WTC11 (cell line): ENCODE results near the gene SLC2A11. TPM values are rescaled to one million over a fixed set of nuclear protein-coding genes. Genes with fewer than 3 reads are reported as not detected.
A peak's percentile ranks its signal among the peaks of the same experiment; 100 is the strongest.
"Not testable (repeated sequence)": the region's sequence is repeated elsewhere in the genome, so short reads cannot be mapped to it uniquely, and the experiment has no call there.

Source experiments
- ATAC-seq: fragments of 200-7000 bp; cut with Tn5 transposase; 2 replicates; pipeline ENCODE4 v1.10.0; 2021; ENCODE audit warnings: mild to moderate bottlenecking, moderate library complexity
- CTCF ChIA-PET: fragments of 300-600 bp; sonication (Branson Sonifier 250); formaldehyde crosslinking; loops from one replicate; lab custom pipeline; 2021; ENCODE audit warnings: antibody characterized with exemption; lab: Charles Lee
- POLR2A ChIA-PET: fragments of 350-600 bp; sonication (Branson Sonifier 250); formaldehyde crosslinking; loops from one replicate; lab custom pipeline; 2021; ENCODE audit warnings: antibody characterized with exemption; lab: Charles Lee
- DNase-seq: peaks from one replicate; pipeline ENCODE4 v3.0.0; 2021; ENCODE audit warnings: low spot score
- H3K27ac Mint-ChIP-seq: 2 replicates; pipeline ENCODE4 v1.8.0; 2021; ENCODE audit warnings: mixed read lengths
- H3K27me3 Mint-ChIP-seq: 2 replicates; pipeline ENCODE4 v1.8.0; 2021; ENCODE audit warnings: low read depth, mild to moderate bottlenecking, moderate library complexity, mixed read lengths
- H3K36me3 Mint-ChIP-seq: 2 replicates; pipeline ENCODE4 v1.8.0; 2021; ENCODE audit warnings: mixed read lengths
- H3K4me1 Mint-ChIP-seq: 2 replicates; pipeline ENCODE4 v1.8.0; 2022; ENCODE audit warnings: mixed read lengths
- H3K4me3 Mint-ChIP-seq: 2 replicates; pipeline ENCODE4 v1.8.0; 2021; ENCODE audit warnings: mild to moderate bottlenecking, moderate library complexity, mixed read lengths
- H3K9me3 Mint-ChIP-seq: 2 replicates; pipeline ENCODE4 v1.8.0; 2021; ENCODE audit warnings: mixed read lengths
- ETV6 ChIP-seq: sonication (generic); formaldehyde crosslinking; IDR thresholded peaks from 2 replicates; pipeline ENCODE4 v1.8.1; 2022; ENCODE audit warnings: mild to moderate bottlenecking, missing genetic modification reagents
- FOXJ3 ChIP-seq: sonication (generic); formaldehyde crosslinking; IDR thresholded peaks from 2 replicates; pipeline ENCODE4 v1.9.0; 2021; ENCODE audit warnings: missing genetic modification reagents, mild to moderate bottlenecking, borderline replicate concordance
- GABPB1 ChIP-seq: sonication (generic); formaldehyde crosslinking; IDR thresholded peaks from 2 replicates; pipeline ENCODE4 v1.8.1; 2023; ENCODE audit warnings: mild to moderate bottlenecking, missing genetic modification reagents
- GTF2I ChIP-seq: fragments of 250-450 bp; sonication (Bioruptor Pico); conservative IDR thresholded peaks from 2 replicates; pipeline ENCODE4 v1.4.0; 2021; ENCODE audit warnings: mild to moderate bottlenecking
- KAT7 ChIP-seq: sonication (generic); formaldehyde crosslinking; IDR thresholded peaks from 2 replicates; pipeline ENCODE4 v1.8.1; 2023; ENCODE audit warnings: missing genetic modification reagents, mild to moderate bottlenecking, borderline replicate concordance
- MXD4 ChIP-seq: fragments of 250-450 bp; sonication (Bioruptor Pico); IDR thresholded peaks from 2 replicates; pipeline ENCODE4 v1.8.0; 2021; ENCODE audit warnings: mild to moderate bottlenecking, moderate library complexity, borderline replicate concordance
- RELA ChIP-seq: sonication (generic); formaldehyde crosslinking; IDR thresholded peaks from 2 replicates; pipeline ENCODE4 v1.8.1; 2022; ENCODE audit warnings: missing genetic modification reagents, mild to moderate bottlenecking, borderline replicate concordance
- SMAD3 ChIP-seq: sonication (generic); formaldehyde crosslinking; IDR thresholded peaks from 2 replicates; pipeline ENCODE4 v1.8.0; 2022; ENCODE audit warnings: missing genetic modification reagents, mild to moderate bottlenecking, borderline replicate concordance
- TCF7 ChIP-seq: sonication (generic); formaldehyde crosslinking; IDR thresholded peaks from 2 replicates; pipeline ENCODE4 v1.8.0; 2022; ENCODE audit warnings: mild to moderate bottlenecking, low read depth, missing genetic modification reagents, moderate library complexity
- ZBTB21 ChIP-seq: sonication (generic); formaldehyde crosslinking; IDR thresholded peaks from 2 replicates; pipeline ENCODE4 v1.8.1; 2023; ENCODE audit warnings: mild to moderate bottlenecking, missing genetic modification reagents, borderline replicate concordance
- ZNF138 ChIP-seq: sonication (generic); formaldehyde crosslinking; conservative IDR thresholded peaks from 2 replicates; pipeline ENCODE4 v1.8.1; 2022; ENCODE audit warnings: mild to moderate bottlenecking, moderate library complexity, missing genetic modification reagents
- ZNF263 ChIP-seq: sonication (generic); formaldehyde crosslinking; IDR thresholded peaks from 2 replicates; pipeline ENCODE4 v1.8.1; 2022; ENCODE audit warnings: low read depth, mild to moderate bottlenecking, moderate library complexity, missing genetic modification reagents
- ZNF423 ChIP-seq: fragments of 250-450 bp; sonication (Bioruptor Pico); IDR thresholded peaks from 2 replicates; pipeline ENCODE4 v2.1.2; 2022; ENCODE audit warnings: mild to moderate bottlenecking, moderate library complexity
- total RNA-seq: library from RNA; stranded (reverse); gene quantifications from 3 replicates; pipeline ENCODE4 v1.2.3, GENCODE V29; 2021
- TF ChIP-seq, protein P1 (sequence below): fragments of 250-450 bp; sonication (Bioruptor Pico); IDR thresholded peaks from 2 replicates; pipeline ENCODE4 v1.8.0; 2021; ENCODE audit warnings: mild to moderate bottlenecking
- TF ChIP-seq, protein P2 (sequence below): sonication (generic); formaldehyde crosslinking; IDR thresholded peaks from 2 replicates; pipeline ENCODE4 v1.8.1; 2022; ENCODE audit warnings: mild to moderate bottlenecking, missing genetic modification reagents, moderate library complexity, borderline replicate concordance
- TF ChIP-seq, protein P3 (sequence below): sonication (generic); formaldehyde crosslinking; IDR thresholded peaks from 2 replicates; pipeline ENCODE4 v1.8.0; 2022; ENCODE audit warnings: mild to moderate bottlenecking, missing genetic modification reagents
- TF ChIP-seq, protein P4 (sequence below): sonication (generic); formaldehyde crosslinking; IDR thresholded peaks from 2 replicates; pipeline ENCODE4 v1.8.1; 2023; ENCODE audit warnings: mild to moderate bottlenecking, missing genetic modification reagents
- TF ChIP-seq, protein P5 (sequence below): sonication (generic); formaldehyde crosslinking; IDR thresholded peaks from 2 replicates; pipeline ENCODE4 v1.8.1; 2022; ENCODE audit warnings: mild to moderate bottlenecking, moderate library complexity, missing genetic modification reagents

SLC2A11 gene
- total RNA-seq, 1 experiment from 2014 or later = 19.9 TPM

DNA sequence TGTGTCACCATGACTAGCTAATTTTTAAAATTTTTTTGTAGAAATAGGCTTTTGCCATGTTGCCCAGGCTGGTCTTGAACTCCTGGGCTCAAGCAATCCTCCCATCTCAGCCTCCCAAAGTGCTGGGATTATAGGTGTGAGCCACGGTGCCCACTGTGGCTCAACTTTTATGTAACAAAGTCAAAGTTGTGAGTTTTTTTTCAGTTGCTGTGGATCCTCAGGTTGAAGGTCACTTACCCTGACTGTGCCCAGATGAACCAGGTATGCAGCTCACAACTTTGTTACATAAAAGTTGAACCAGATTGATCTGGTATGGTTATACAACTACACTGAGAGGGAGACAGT, 62.6 kb downstream of the SLC2A11 start:
- ChIA-PET POLR2A (interaction anchor here (0.6 kb wide), 1 partner anchor 193 kb away, joined by 4 read pairs; no protein-coding TSS in a partner anchor), CTCF (interaction anchor here (0.6 to 1.8 kb wide), 4 partner anchors 10 to 1520 kb away, joined by 3 to 11 read pairs (median 6); partner anchors contain the start of gene MIF)
- ATAC-seq = not testable (repeated sequence)

DNA sequence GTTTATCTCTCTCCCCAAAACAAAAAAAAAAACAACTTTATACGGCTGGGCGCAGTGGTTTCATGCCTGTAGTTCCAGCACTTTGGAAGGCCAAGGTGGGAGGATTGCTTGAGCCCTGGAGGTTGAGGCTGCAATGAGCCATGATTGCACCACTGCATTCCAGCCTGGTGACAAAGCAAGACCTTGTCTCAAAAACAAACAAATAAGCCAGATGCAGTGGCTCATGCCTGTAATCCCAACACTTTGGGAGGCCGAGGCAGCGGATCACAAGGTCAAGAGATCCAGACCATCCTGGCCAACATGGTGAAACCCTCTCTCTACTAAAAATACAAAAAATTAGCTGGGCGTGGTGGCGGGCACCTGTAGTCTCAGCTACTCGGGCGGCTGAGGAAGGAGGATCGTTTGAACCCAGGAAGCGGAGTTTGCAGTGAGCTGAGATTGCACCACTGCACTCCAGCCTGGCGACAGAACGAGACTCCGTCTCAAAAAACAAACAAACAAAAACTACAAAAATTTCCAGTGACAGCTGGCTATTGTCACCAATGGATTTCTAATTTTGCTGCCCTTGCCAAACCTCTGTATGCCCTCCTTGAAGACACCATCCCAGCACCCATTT, 64.0 kb downstream of the SLC2A11 start:
- peaks cover 23% of the 10 kb centered on the region for H3K9me3 Mint-ChIP-seq
- TF ChIP-seq GABPB1 = peak; percentile 87
- TF ChIP-seq, all 79 proteins: peak for 1; not testable (repeated sequence) for 78
- H3K27me3 Mint-ChIP-seq = peaks cover 34% of the 10 kb centered on the region
- H3K27ac Mint-ChIP-seq, ATAC-seq, DNase-seq, H3K4me1 Mint-ChIP-seq, POLR2A ChIA-PET, H3K4me3 Mint-ChIP-seq: not testable (repeated sequence)
- H3K36me3 Mint-ChIP-seq = peaks cover 12% of the 10 kb centered on the region
- CTCF ChIA-PET = interaction anchor here (1.2 kb wide), 1 partner anchor 8 kb away, joined by 4 read pairs; no protein-coding TSS in a partner anchor

More for the DNA sequence above, 62.6 kb downstream of the SLC2A11 start:
- Mint-ChIP-seq H3K9me3 (peaks cover 13% of the 10 kb centered on the region), H3K27me3 (peaks cover 35% of the 10 kb centered on the region)
- DNase-seq, H3K4me1 Mint-ChIP-seq, H3K36me3 Mint-ChIP-seq, H3K27ac Mint-ChIP-seq, H3K4me3 Mint-ChIP-seq: not testable (repeated sequence)

DNA sequence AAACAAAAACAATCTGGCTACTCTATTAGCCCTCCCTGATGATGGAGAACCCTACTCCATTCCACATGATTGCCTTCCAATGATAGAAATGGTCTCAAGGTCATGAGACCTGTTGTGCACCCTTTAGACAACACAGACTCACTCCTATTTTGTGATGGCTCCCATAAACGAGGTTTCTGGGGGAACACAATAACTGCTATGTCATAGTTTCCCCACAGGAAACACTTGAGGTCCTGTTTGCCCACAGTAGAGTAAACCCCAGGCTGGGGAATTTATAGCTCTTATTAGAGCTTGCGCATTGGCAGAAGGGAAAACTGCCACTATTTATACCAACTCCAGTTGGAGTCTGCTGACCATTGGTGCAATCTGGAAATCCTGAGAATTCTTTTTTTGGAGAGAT, 65.2 kb downstream of the SLC2A11 start:
- Mint-ChIP-seq H3K9me3 (peaks cover 31% of the 10 kb centered on the region), H3K4me1 (no peaks in the 10 kb centered on the region), H3K4me3 (no peak overlapping the region), H3K27me3 (peaks cover 34% of the 10 kb centered on the region), H3K27ac (no peak overlapping the region), H3K36me3 (peaks cover 16% of the 10 kb centered on the region)
- DNase-seq (no peak), ATAC-seq (no peak)
- CTCF ChIA-PET = no interaction called here
- POLR2A ChIA-PET = no interaction called here
- no peak for TF ChIP-seq ZNF138 (CRISPR knock-in tag)
- TF ChIP-seq, protein P1, sequence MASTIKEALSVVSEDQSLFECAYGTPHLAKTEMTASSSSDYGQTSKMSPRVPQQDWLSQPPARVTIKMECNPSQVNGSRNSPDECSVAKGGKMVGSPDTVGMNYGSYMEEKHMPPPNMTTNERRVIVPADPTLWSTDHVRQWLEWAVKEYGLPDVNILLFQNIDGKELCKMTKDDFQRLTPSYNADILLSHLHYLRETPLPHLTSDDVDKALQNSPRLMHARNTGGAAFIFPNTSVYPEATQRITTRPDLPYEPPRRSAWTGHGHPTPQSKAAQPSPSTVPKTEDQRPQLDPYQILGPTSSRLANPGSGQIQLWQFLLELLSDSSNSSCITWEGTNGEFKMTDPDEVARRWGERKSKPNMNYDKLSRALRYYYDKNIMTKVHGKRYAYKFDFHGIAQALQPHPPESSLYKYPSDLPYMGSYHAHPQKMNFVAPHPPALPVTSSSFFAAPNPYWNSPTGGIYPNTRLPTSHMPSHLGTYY (CRISPR knock-in tag) = no peak
- no peak for TF ChIP-seq MXD4 (CRISPR knock-in tag)
- TF ChIP-seq ZBTB21 (CRISPR knock-in tag) = no peak
- TF ChIP-seq ZNF263 (CRISPR knock-in tag) = no peak
- TF ChIP-seq RELA = no peak
- no peak for TF ChIP-seq ZNF423 (CRISPR knock-in tag)
- TF ChIP-seq KAT7 (CRISPR knock-in tag) = no peak
- TF ChIP-seq, protein P2, sequence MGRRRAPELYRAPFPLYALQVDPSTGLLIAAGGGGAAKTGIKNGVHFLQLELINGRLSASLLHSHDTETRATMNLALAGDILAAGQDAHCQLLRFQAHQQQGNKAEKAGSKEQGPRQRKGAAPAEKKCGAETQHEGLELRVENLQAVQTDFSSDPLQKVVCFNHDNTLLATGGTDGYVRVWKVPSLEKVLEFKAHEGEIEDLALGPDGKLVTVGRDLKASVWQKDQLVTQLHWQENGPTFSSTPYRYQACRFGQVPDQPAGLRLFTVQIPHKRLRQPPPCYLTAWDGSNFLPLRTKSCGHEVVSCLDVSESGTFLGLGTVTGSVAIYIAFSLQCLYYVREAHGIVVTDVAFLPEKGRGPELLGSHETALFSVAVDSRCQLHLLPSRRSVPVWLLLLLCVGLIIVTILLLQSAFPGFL (CRISPR knock-in tag) = no peak
- no peak for TF ChIP-seq TCF7 (CRISPR knock-in tag)
- TF ChIP-seq ETV6 (CRISPR knock-in tag) = no peak
- TF ChIP-seq, protein P3, sequence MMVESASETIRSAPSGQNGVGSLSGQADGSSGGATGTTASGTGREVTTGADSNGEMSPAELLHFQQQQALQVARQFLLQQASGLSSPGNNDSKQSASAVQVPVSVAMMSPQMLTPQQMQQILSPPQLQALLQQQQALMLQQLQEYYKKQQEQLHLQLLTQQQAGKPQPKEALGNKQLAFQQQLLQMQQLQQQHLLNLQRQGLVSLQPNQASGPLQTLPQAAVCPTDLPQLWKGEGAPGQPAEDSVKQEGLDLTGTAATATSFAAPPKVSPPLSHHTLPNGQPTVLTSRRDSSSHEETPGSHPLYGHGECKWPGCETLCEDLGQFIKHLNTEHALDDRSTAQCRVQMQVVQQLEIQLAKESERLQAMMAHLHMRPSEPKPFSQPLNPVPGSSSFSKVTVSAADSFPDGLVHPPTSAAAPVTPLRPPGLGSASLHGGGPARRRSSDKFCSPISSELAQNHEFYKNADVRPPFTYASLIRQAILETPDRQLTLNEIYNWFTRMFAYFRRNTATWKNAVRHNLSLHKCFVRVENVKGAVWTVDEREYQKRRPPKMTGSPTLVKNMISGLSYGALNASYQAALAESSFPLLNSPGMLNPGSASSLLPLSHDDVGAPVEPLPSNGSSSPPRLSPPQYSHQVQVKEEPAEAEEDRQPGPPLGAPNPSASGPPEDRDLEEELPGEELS (CRISPR knock-in tag) = no peak
- TF ChIP-seq FOXJ3 (CRISPR knock-in tag) = no peak
- TF ChIP-seq, protein P4, sequence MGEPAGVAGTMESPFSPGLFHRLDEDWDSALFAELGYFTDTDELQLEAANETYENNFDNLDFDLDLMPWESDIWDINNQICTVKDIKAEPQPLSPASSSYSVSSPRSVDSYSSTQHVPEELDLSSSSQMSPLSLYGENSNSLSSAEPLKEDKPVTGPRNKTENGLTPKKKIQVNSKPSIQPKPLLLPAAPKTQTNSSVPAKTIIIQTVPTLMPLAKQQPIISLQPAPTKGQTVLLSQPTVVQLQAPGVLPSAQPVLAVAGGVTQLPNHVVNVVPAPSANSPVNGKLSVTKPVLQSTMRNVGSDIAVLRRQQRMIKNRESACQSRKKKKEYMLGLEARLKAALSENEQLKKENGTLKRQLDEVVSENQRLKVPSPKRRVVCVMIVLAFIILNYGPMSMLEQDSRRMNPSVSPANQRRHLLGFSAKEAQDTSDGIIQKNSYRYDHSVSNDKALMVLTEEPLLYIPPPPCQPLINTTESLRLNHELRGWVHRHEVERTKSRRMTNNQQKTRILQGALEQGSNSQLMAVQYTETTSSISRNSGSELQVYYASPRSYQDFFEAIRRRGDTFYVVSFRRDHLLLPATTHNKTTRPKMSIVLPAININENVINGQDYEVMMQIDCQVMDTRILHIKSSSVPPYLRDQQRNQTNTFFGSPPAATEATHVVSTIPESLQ (CRISPR knock-in tag) = no peak
- no peak for TF ChIP-seq GTF2I (CRISPR knock-in tag)
- TF ChIP-seq, protein P5, sequence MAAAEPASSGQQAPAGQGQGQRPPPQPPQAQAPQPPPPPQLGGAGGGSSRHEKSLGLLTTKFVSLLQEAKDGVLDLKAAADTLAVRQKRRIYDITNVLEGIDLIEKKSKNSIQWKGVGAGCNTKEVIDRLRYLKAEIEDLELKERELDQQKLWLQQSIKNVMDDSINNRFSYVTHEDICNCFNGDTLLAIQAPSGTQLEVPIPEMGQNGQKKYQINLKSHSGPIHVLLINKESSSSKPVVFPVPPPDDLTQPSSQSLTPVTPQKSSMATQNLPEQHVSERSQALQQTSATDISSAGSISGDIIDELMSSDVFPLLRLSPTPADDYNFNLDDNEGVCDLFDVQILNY (CRISPR knock-in tag) = no peak
- no peak for TF ChIP-seq SMAD3 (CRISPR knock-in tag)
